HG03520 (cell line): ENCODE measurements around the gene PITPNM3.

Source experiments
- ATAC-seq: cut with Tn5 transposase; IDR thresholded peaks from one replicate; pipeline ENCODE4 v1.9.1; 2021; ENCODE audit warnings: mild to moderate bottlenecking, moderate library complexity; ENCODE audit not compliant: unreplicated experiment

The PITPNM3 gene

DNA sequence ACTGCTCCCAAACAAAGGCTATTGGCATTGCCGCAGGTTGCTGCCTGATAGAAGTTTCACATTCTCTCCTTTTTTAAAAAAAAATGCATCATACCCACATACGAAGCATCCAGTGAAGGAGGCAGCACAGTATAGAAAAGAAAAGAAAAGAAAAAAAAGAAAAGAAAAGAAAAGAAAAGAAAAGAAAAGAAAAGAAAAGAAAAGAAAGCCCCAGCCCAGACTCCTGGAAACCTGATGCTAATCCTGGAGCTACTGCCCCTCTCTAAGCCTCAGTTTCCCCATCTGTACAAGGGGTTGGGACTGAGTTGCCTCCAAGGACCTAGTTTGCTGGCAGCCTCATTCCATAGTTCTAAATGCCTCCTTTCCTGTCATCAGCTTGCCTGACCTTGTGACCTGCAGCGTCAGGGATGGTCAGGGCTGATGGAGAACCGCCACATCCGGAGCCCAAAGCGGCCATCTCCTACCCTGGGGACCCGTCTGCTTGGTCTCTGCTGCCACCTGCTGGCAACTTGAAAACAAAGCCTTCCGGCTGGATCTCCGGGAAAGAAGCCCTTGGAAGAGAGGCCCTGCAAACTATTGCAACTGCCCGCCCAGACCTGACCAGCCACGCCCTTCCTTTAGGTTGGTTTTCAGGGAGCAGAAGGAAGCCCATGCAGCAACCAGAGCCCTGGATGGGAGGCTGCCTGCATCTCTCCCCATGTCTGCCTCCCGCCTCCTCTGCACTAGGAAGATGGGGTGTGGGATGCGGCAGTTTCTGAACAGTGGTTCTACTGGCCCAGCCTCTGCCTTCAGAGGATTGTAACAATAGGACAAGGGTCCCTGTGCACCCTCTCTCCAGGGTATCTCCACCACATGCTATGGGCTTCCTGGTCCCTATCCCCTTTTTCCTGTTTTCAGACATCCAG, 134.4 kb downstream of the PITPNM3 start:
- no peak for ATAC-seq

GRCh38 chr17:6420173-6420641, 136.1 kb downstream of the PITPNM3 start:
- no peak for ATAC-seq

GRCh38 chr17:6415616-6416015, 140.7 kb downstream of the PITPNM3 start:
- ATAC-seq = no peak

DNA sequence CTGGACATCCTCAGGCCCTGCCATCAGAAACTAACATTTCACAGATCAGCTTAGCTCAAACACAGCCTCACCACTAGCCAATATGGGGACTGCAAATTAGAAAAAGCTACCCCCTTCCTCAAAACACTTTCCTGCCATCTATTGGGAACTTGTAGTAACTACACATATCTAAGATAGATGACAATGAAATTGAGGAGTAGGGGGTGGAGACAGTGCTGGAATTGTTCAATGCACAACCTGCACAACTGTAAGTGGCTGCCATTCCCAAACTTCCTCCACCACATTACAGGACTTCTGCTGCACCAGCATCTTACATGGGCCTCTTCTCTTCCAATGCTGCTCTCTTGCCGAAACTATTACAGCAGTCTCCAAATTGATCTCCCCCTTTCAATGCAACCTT, 143.3 kb downstream of the PITPNM3 start:
- ATAC-seq = no peak

DNA sequence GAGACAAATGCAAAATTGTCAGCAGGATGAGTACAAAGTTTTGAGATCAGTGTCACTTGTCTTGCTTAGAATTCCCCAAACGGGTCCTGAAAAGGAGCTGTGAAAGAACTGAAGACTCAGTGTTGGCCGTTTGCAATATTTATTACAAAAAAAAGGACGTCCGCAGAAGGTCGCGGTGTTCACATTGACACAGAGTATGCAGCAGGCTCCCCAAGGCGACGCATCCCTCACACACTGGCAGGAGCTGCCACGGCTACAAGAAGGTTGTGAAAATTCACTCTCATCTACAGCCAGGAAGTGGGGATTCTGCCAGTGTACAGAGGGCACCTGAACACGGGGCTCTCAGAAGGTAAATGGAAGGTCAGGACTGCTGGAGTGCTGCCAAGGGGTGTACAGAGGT, 147.6 kb downstream of the PITPNM3 start:
- ATAC-seq = no peak

GRCh38 chr17:6408276-6408675, 148.1 kb downstream of the PITPNM3 start:
- no peak for ATAC-seq

DNA sequence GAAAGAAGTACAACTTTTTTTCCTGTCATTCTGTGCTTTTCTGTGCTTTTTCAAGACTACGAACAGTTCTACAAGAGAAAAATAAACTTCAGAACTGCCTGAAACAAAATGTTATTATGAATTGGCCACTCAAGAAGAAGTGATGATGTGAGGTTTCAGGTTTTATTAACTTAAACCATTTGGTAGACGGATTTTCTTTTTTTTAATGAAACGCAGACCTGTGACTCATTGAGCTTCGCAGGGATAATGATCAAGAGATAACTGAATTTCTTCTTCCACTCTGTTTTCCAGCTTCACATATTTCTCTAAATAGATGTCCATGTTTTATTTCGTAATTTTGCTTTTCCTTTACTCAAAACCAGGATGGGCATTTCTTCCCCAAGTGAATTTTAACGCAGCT, 154.1 kb downstream of the PITPNM3 start:
- ATAC-seq = no peak
